Keratinocyte (primary cell): ENCODE data around the gene GADD45B. TPM values are rescaled to one million over a fixed set of nuclear protein-coding genes. Genes with fewer than 3 reads are reported as not detected.

Source experiments
- DNase-seq: peaks from one replicate; pipeline ENCODE4 v3.0.0-alpha.2; 2011; ENCODE audit warnings: low read depth, missing footprints, low spot score
- FAIRE-seq: peaks from 2 replicates; lab custom pipeline; 2011; peaks lifted over from hg19 to GRCh38; lab: Jason Lieb, UNC
- H2AFZ ChIP-seq: 2 replicates; pipeline ENCODE4 v1.6.0; 2012; ENCODE audit warnings: low read length, control low read depth, inconsistent platforms; ENCODE audit not compliant: control insufficient read depth
- H3K27ac ChIP-seq: 2 replicates; pipeline ENCODE4 v1.5.1; 2011; ENCODE audit warnings: low read length; ENCODE audit not compliant: control insufficient read depth, insufficient read depth
- H3K27me3 ChIP-seq: 3 replicates; pipeline ENCODE4 v1.6.0; 2011; ENCODE audit warnings: low read length; ENCODE audit not compliant: control insufficient read depth, insufficient read depth; ENCODE audit errors: extremely low read depth
- H3K36me3 ChIP-seq, 2 experiments: 2 replicates in 1 of 2; 3 replicates in 1 of 2; pipeline ENCODE4 v1.5.1; 2011; ENCODE audit warnings: low read length in 2 of 2, mild to moderate bottlenecking in 1 of 2; ENCODE audit not compliant: control insufficient read depth in 2 of 2, insufficient read depth in 2 of 2; ENCODE audit errors: extremely low read depth in 1 of 2
- H3K4me1 ChIP-seq: 3 replicates; pipeline ENCODE4 v1.5.1; 2011; ENCODE audit warnings: low read length; ENCODE audit not compliant: control insufficient read depth, insufficient read depth; ENCODE audit errors: extremely low read depth
- H3K4me2 ChIP-seq: 3 replicates; pipeline ENCODE4 v1.6.0; 2011; ENCODE audit warnings: low read depth, low read length; ENCODE audit not compliant: control insufficient read depth, insufficient read depth; ENCODE audit errors: extremely low read depth
- H3K4me3 ChIP-seq, 3 experiments: fragments of 200-600 bp in 1 of 3; sonication (generic) in 1 of 3; 2 replicates in 2 of 3; 3 replicates in 1 of 3; pipeline ENCODE4 v1.5.1; 2011 to 2016; ENCODE audit warnings: low read length in 3 of 3, mild to moderate bottlenecking in 3 of 3, control low read depth in 2 of 3, inconsistent platforms in 1 of 3, low read depth in 1 of 3, mixed read lengths in 1 of 3, mixed run types in 1 of 3, moderate library complexity in 1 of 3; ENCODE audit not compliant: control insufficient read depth in 2 of 3, insufficient read depth in 2 of 3; ENCODE audit errors: extremely low read depth in 1 of 3
- H3K79me2 ChIP-seq: 2 replicates; pipeline ENCODE4 v1.6.0; 2012; ENCODE audit warnings: low read length; ENCODE audit not compliant: control insufficient read depth, insufficient read depth
- H3K9ac ChIP-seq: 3 replicates; pipeline ENCODE4 v1.6.0; 2011; ENCODE audit warnings: low read length; ENCODE audit not compliant: control insufficient read depth, insufficient read depth; ENCODE audit errors: extremely low read depth
- H3K9me1 ChIP-seq: 3 replicates; pipeline ENCODE4 v1.6.0; 2011; ENCODE audit warnings: low read length; ENCODE audit not compliant: control insufficient read depth, insufficient read depth; ENCODE audit errors: extremely low read depth
- H3K9me3 ChIP-seq: 2 replicates; pipeline ENCODE4 v1.5.1; 2012; ENCODE audit warnings: low read depth, low read length; ENCODE audit not compliant: control insufficient read depth
- H4K20me1 ChIP-seq: 3 replicates; pipeline ENCODE4 v1.6.0; 2011; ENCODE audit warnings: low read length; ENCODE audit not compliant: control insufficient read depth, insufficient read depth; ENCODE audit errors: extremely low read depth
- CTCF ChIP-seq, 3 experiments: IDR thresholded peaks in 1 of 3; conservative IDR thresholded peaks in 1 of 3; optimal IDR thresholded peaks in 1 of 3; 2 replicates in 2 of 3; 3 replicates in 1 of 3; pipeline versions ENCODE3 to v1.5.1; 2011; ENCODE audit warnings: low read length in 3 of 3, mild to moderate bottlenecking in 3 of 3, moderate library complexity in 2 of 3, control low read depth in 1 of 3, inconsistent platforms in 1 of 3; ENCODE audit not compliant: insufficient read depth in 2 of 3; ENCODE audit errors: extremely low read depth in 1 of 3
- EZH2 ChIP-seq: IDR thresholded peaks from one replicate; pipeline ENCODE4 v1.6.1; 2012; ENCODE audit warnings: inconsistent platforms, mild to moderate bottlenecking, low read length, moderate library complexity
- dilution Hi-C: fragments of 300-500 bp; cut with MboI; formaldehyde crosslinking; loops from one replicate; pipeline ENCODE4 v1.7.0; 2020; ENCODE audit warnings: low sequenced_read_pairs; ENCODE audit not compliant: extremely low pct_ligation_motif_present
- polyA plus RNA-seq, 5 experiments: library from polyadenylated mRNA; depleted of rRNA in 3 of 5; stranded (reverse) in 3 of 5; stranded (forward) in 1 of 5; unstranded in 1 of 5; fragments of >200 nt; gene quantifications; 1 replicate in 1 of 5; 2 replicates in 3 of 5; 3 replicates in 1 of 5; pipeline versions ENCODE4 v1.2.1 to v1.2.3, GENCODE V29; 2011 to 2012; ENCODE audit warnings: missing spikeins in 2 of 5, low read depth in 1 of 5, low replicate concordance in 1 of 5

The GADD45B gene
- polyA plus RNA-seq, 1 donor (not counting 4 experiments of a cell fraction or from before 2014, with no cell fraction given) = 20.6 TPM

DNA sequence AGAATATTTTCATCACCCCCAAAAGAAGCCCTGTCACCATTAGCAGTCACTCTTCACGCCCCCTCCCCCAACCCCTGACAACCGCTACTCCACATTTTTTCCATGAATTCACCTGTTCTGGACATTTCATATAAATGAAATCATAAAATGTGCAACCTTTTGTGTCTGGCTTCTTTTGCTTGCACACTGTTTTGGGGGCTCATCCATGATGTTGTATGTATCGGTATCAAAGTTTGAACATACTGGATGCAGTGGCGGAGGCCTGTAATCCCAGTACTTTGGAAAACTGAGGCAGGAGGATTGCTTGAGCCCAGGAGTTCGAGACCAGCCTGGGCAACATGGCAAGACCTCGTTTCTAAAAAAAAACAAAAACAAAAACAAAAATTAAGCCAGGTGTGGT lies 7.2 kb downstream of the GADD45B start:
- H3K9ac ChIP-seq = no peak overlapping the region
- peaks cover 8% of the 10 kb centered on the region for H3K9me3 ChIP-seq
- no peak overlapping the region for H3K4me3 ChIP-seq
- no peaks in the 10 kb centered on the region for H3K79me2 ChIP-seq
- dilution Hi-C loops = no loop called here
- TF ChIP-seq CTCF (optimal IDR thresholded peaks at IDR 0.05 in 1 of 3, IDR thresholded peaks at IDR 0.05 in 1 of 3, conservative IDR thresholded peaks at IDR 0.05 in 1 of 3; ENCODE audit: extremely low read depth in 1 of 3, insufficient read depth in 2 of 3, low read length in 3 of 3) (no peak), EZH2 (no peak)
- H2AFZ ChIP-seq = no peak overlapping the region
- H3K27me3 ChIP-seq = no peaks in the 10 kb centered on the region
- DNase-seq = no peak
- H3K4me1 ChIP-seq = no peaks in the 10 kb centered on the region
- H4K20me1 ChIP-seq = no peaks in the 10 kb centered on the region
- H3K36me3 ChIP-seq = no peaks in the 10 kb centered on the region
- no peaks in the 10 kb centered on the region for H3K9me1 ChIP-seq
- no peak overlapping the region for H3K4me2 ChIP-seq
- no peak overlapping the region for H3K27ac ChIP-seq
- no peak for FAIRE-seq

DNA sequence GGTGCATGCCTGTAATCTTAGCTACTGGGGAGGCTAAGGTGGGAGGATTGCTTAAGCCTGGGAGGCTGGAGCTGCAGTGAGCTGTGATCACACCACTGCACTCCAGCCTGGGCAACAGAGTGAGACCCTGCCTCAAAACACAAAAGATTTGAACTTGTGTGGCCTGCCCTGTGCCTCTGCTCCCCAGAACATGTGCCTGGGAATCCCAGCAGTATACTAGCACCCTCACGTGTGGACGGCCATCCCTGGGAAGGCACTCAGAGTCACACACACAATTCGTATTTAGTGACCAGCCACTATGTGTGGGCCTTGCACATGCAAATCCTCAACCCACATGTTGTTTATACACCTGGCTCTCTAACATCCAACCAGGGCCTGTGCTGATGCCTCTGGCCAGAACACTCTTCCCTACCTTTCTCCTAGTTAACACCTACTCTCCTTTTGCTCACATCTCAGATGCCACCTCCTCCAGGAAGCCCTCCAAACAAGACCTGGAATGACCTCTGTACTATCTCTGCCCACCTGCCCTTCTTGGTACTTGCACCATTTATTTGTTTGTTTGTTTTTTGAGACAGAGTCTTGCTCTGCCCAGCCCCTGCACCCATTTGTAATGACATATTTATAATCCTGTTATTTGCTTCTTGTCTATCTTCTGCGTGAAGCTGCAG lies 7.7 kb downstream of the GADD45B start:
- TF ChIP-seq CTCF (optimal IDR thresholded peaks at IDR 0.05 in 1 of 3, IDR thresholded peaks at IDR 0.05 in 1 of 3, conservative IDR thresholded peaks at IDR 0.05 in 1 of 3; ENCODE audit: extremely low read depth in 1 of 3, insufficient read depth in 2 of 3, low read length in 3 of 3) (no peak), EZH2 (no peak)
- Histone ChIP-seq H3K9ac (no peak overlapping the region), H3K36me3 (no peaks in the 10 kb centered on the region), H3K9me3 (peaks cover 8% of the 10 kb centered on the region), H3K4me1 (no peaks in the 10 kb centered on the region), H2AFZ (no peak overlapping the region), H3K4me2 (no peak overlapping the region), H3K27me3 (peaks cover 3% of the 10 kb centered on the region), H4K20me1 (no peaks in the 10 kb centered on the region), H3K9me1 (no peaks in the 10 kb centered on the region), H3K27ac (no peak overlapping the region), H3K4me3 (no peak overlapping the region), H3K79me2 (no peaks in the 10 kb centered on the region)
- FAIRE-seq (no peak), DNase-seq (no peak)
- dilution Hi-C loops = no loop called here
